PC-3 (cell line): ENCODE data around the gene MICU1.

Experiments
- EZH2phosphoT487 ChIP-seq: fragments of 300-600 bp; sonication (generic); IDR thresholded peaks from 2 replicates; pipeline ENCODE4 v1.6.1; 2018; ENCODE audit warnings: mild to moderate bottlenecking, antibody characterized with exemption, low read length, borderline replicate concordance
- TF ChIP-seq, protein P1 (sequence below): fragments of 300-600 bp; sonication (generic); conservative IDR thresholded peaks from 2 replicates; pipeline ENCODE4 v1.5.1; 2017; ENCODE audit warnings: antibody characterized with exemption, low read depth, mild to moderate bottlenecking, low read length

- TF ChIP-seq EZH2phosphoT487: no peak
- TF ChIP-seq, protein P1, sequence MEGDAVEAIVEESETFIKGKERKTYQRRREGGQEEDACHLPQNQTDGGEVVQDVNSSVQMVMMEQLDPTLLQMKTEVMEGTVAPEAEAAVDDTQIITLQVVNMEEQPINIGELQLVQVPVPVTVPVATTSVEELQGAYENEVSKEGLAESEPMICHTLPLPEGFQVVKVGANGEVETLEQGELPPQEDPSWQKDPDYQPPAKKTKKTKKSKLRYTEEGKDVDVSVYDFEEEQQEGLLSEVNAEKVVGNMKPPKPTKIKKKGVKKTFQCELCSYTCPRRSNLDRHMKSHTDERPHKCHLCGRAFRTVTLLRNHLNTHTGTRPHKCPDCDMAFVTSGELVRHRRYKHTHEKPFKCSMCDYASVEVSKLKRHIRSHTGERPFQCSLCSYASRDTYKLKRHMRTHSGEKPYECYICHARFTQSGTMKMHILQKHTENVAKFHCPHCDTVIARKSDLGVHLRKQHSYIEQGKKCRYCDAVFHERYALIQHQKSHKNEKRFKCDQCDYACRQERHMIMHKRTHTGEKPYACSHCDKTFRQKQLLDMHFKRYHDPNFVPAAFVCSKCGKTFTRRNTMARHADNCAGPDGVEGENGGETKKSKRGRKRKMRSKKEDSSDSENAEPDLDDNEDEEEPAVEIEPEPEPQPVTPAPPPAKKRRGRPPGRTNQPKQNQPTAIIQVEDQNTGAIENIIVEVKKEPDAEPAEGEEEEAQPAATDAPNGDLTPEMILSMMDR: no peak
These were observed 101.4 kb downstream of the MICU1 start for GRCh38 chr10:72524489-72524888.
